Measurements from ENCODE around the gene TEAD2. TPM values are rescaled to one million over a fixed set of nuclear protein-coding genes. Genes with fewer than 3 reads are reported as not detected.

Gene TEAD2
- total RNA-seq, 1 donor from 2014 or later: 51.4 TPM

GRCh38 chr19:49338691-49339300, 23.4 kb downstream of the TEAD2 start:
- intact Hi-C loops (cut with DNase I): loop anchor here (1.0 kb wide), 1 partner anchor 25 kb away; the partner anchor contains the start of gene DKKL1
- H3K36me3 ChIP-seq: peaks cover 13% of the 10 kb centered on the region in 2 donors
- H3K9me3 ChIP-seq: no peaks in the 10 kb centered on the region
- H3K4me3 ChIP-seq: peak overlapping the region; percentile 44 to 67
- H3K27ac ChIP-seq: peak overlapping the region; percentile 15 to 85
- H3K4me1 ChIP-seq: peaks cover 6 to 14% of the 10 kb centered on the region in 2 donors
- no peaks in the 10 kb centered on the region for H3K27me3 ChIP-seq
- TF ChIP-seq, protein P1, sequence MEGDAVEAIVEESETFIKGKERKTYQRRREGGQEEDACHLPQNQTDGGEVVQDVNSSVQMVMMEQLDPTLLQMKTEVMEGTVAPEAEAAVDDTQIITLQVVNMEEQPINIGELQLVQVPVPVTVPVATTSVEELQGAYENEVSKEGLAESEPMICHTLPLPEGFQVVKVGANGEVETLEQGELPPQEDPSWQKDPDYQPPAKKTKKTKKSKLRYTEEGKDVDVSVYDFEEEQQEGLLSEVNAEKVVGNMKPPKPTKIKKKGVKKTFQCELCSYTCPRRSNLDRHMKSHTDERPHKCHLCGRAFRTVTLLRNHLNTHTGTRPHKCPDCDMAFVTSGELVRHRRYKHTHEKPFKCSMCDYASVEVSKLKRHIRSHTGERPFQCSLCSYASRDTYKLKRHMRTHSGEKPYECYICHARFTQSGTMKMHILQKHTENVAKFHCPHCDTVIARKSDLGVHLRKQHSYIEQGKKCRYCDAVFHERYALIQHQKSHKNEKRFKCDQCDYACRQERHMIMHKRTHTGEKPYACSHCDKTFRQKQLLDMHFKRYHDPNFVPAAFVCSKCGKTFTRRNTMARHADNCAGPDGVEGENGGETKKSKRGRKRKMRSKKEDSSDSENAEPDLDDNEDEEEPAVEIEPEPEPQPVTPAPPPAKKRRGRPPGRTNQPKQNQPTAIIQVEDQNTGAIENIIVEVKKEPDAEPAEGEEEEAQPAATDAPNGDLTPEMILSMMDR (IDR thresholded peaks at IDR 0.05): no peak
- DNase-seq (ENCODE audit: low spot score in 2 of 2): peak in 1 of 2 donors; percentile 80

DNA sequence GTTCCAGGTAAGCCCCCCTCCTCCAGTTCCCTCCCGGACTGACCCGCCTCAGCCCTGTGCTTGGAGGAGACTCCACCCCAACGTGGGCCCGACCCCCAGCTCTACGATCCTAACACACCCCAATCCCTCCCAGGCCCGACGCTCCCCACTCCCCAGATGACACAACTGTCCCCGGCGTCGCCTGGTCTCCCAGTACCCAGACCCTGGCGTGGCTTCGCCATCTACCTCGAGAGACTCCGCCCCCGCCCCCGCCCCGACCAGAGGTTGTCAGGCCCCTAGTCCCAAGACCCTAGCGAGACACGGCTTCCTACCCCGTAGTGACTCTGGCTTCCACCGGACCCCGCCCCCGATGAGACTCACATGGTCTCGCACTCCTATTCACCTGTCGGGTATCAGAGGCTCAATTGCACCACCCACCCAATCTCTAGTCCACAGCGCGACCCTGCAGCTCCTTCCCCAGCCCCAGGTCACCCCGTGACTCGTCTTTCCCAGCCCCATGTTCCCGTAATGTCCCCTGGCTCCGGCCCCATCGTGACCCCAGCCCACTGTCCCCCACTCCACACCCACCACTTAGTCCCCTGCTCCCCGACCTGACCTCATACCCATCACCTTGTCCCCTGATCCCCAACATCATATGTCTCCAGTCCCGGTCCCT, 24.1 kb downstream of the TEAD2 start:
- H3K9me3 ChIP-seq: no peaks in the 10 kb centered on the region
- peak in 1 of 2 donors; percentile 65 for DNase-seq (ENCODE audit: low spot score in 2 of 2)
- no peak overlapping the region for H3K27ac ChIP-seq
- H3K27me3 ChIP-seq: no peaks in the 10 kb centered on the region
- peaks cover 10 to 12% of the 10 kb centered on the region in 2 donors for H3K36me3 ChIP-seq
- H3K4me1 ChIP-seq: peaks cover 6 to 14% of the 10 kb centered on the region in 2 donors
- peak overlapping the region; percentile 44 to 67 for H3K4me3 ChIP-seq
- TF ChIP-seq, protein P1 (IDR thresholded peaks at IDR 0.05): no peak
- intact Hi-C loops (cut with DNase I): no loop called here

- no peaks in the 10 kb centered on the region for H3K9me3 ChIP-seq
- peaks cover 3 to 9% of the 10 kb centered on the region in 2 donors for H3K36me3 ChIP-seq
- H3K4me1 ChIP-seq: peaks cover 6 to 14% of the 10 kb centered on the region in 2 donors
- intact Hi-C loops (cut with DNase I): no loop called here
- TF ChIP-seq, protein P1 (IDR thresholded peaks at IDR 0.05): no peak
- no peak overlapping the region for H3K27ac ChIP-seq
- DNase-seq (ENCODE audit: low spot score in 2 of 2): peak in 1 of 2 donors; percentile 56
- no peaks in the 10 kb centered on the region for H3K27me3 ChIP-seq
- no peak overlapping the region for H3K4me3 ChIP-seq
These were observed 24.8 kb downstream of the TEAD2 start for GRCh38 chr19:49337267-49338022.

DNA sequence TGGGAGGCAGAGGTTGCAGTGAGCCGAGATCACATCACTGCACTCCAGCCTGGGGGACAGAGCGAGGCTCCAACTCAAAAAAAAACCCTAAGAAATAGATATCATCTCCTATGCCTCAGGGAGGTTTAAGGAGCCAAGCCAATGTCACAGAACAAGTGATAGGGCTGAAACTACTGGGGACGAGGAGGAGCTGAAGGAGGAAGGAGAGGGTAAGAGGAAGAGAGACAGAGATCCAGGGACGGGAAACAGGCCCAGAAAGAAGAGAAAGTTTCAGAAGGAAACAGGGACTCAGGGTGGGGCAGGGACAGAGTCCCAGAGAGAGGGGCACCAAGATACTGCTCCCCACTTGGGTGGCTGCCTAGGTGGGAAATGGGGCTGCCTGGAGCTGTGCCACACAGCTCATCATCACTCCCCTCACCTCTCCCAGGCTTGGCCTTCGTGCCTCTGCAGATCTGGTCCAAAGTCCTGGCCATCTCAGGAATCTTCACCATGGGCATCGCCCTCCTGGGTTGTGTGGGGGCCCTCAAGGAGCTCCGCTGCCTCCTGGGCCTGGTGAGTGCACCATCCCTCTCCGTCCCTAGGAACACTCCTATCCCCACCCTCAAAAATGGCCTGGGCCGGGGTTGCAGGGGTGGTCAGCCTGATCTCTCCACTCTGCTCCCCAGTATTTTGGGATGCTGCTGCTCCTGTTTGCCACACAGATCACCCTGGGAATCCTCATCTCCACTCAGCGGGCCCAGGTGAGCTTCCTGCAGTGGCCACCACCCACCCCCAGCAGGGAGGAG, 25.5 kb downstream of the TEAD2 start:
- TF ChIP-seq, protein P1 (IDR thresholded peaks at IDR 0.05): no peak
- Histone ChIP-seq H3K27ac (no peak overlapping the region), H3K9me3 (no peaks in the 10 kb centered on the region), H3K4me1 (peaks cover 6 to 14% of the 10 kb centered on the region in 2 donors), H3K36me3 (peaks cover 0 to 4% of the 10 kb centered on the region in 2 donors), H3K27me3 (no peaks in the 10 kb centered on the region), H3K4me3 (no peak overlapping the region)
- intact Hi-C loops (cut with DNase I): no loop called here
- peak in 1 of 2 donors; percentile 56 for DNase-seq (ENCODE audit: low spot score in 2 of 2)
